Glutamatergic neuron (in vitro differentiated cells): ENCODE results near the gene CDR2. TPM values are rescaled to one million over a fixed set of nuclear protein-coding genes. Genes with fewer than 3 reads are reported as not detected.

Experiments used
- DNase-seq: peaks from one replicate; pipeline ENCODE4 v3.0.0; 2022
- H3K27ac Mint-ChIP-seq: one replicate; pipeline ENCODE4 v1.8.0; 2020; ENCODE audit warnings: mild to moderate bottlenecking, mixed read lengths, inconsistent platforms; ENCODE audit not compliant: unreplicated experiment
- H3K27me3 Mint-ChIP-seq: one replicate; pipeline ENCODE4 v1.8.0; 2020; ENCODE audit warnings: mild to moderate bottlenecking, moderate library complexity, mixed read lengths, inconsistent platforms; ENCODE audit not compliant: unreplicated experiment
- H3K36me3 Mint-ChIP-seq: one replicate; pipeline ENCODE4 v1.8.0; 2020; ENCODE audit warnings: mild to moderate bottlenecking, mixed read lengths, inconsistent platforms; ENCODE audit not compliant: unreplicated experiment
- H3K4me1 Mint-ChIP-seq: one replicate; pipeline ENCODE4 v1.8.0; 2020; ENCODE audit warnings: mild to moderate bottlenecking, low read depth, mixed read lengths, inconsistent platforms; ENCODE audit not compliant: unreplicated experiment
- H3K4me3 Mint-ChIP-seq: one replicate; pipeline ENCODE4 v1.8.0; 2020; ENCODE audit warnings: mild to moderate bottlenecking, mixed read lengths, inconsistent platforms; ENCODE audit not compliant: unreplicated experiment
- H3K9me3 Mint-ChIP-seq: one replicate; pipeline ENCODE4 v1.8.0; 2020; ENCODE audit warnings: mild to moderate bottlenecking, moderate library complexity, mixed read lengths, inconsistent platforms; ENCODE audit not compliant: unreplicated experiment
- total RNA-seq: library from RNA; stranded (reverse); fragmentation: NEBNext Ultra II Directional; extraction: Animal tissue kit (Norgen Biotek cat#: 25700); gene quantifications from one replicate; pipeline ENCODE4 v1.2.1, GENCODE V29; 2021; ENCODE audit not compliant: unreplicated experiment
- TF ChIP-seq, protein P1 (sequence below): fragments of 200-600 bp; sonication (generic); IDR thresholded peaks from one replicate; pipeline ENCODE4 v1.5.0; 2021; ENCODE audit not compliant: partially characterized antibody, unreplicated experiment

CDR2 gene
- total RNA-seq, 1 donor from 2014 or later: 8.5 TPM

DNA sequence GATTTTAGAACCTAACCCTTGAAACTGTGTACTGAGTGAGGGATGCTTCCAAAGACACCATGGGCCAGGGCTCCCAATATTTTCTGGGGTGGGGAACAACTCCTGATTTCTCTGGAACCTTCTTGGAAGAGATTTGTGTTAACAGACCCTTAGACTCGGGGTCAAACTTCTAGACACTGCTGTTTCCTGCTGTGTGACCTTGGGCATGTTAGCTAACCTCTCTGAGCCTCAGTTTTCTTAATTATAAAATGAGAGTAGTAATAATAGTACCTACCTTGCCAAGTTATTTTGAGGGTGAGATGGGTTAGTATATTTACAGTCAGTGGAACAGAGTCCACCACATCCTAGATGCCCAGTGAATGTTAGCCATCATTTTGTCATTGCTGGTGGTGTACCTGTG lies 58.4 kb downstream of the CDR2 start:
- H3K4me1 Mint-ChIP-seq: peaks cover 6% of the 10 kb centered on the region
- peaks cover 6% of the 10 kb centered on the region for H3K9me3 Mint-ChIP-seq
- H3K27ac Mint-ChIP-seq: no peak overlapping the region
- H3K4me3 Mint-ChIP-seq: no peak overlapping the region
- DNase-seq: no peak
- H3K27me3 Mint-ChIP-seq: no peaks in the 10 kb centered on the region
- TF ChIP-seq, protein P1, sequence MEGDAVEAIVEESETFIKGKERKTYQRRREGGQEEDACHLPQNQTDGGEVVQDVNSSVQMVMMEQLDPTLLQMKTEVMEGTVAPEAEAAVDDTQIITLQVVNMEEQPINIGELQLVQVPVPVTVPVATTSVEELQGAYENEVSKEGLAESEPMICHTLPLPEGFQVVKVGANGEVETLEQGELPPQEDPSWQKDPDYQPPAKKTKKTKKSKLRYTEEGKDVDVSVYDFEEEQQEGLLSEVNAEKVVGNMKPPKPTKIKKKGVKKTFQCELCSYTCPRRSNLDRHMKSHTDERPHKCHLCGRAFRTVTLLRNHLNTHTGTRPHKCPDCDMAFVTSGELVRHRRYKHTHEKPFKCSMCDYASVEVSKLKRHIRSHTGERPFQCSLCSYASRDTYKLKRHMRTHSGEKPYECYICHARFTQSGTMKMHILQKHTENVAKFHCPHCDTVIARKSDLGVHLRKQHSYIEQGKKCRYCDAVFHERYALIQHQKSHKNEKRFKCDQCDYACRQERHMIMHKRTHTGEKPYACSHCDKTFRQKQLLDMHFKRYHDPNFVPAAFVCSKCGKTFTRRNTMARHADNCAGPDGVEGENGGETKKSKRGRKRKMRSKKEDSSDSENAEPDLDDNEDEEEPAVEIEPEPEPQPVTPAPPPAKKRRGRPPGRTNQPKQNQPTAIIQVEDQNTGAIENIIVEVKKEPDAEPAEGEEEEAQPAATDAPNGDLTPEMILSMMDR: no peak
- H3K36me3 Mint-ChIP-seq: no peaks in the 10 kb centered on the region

DNA sequence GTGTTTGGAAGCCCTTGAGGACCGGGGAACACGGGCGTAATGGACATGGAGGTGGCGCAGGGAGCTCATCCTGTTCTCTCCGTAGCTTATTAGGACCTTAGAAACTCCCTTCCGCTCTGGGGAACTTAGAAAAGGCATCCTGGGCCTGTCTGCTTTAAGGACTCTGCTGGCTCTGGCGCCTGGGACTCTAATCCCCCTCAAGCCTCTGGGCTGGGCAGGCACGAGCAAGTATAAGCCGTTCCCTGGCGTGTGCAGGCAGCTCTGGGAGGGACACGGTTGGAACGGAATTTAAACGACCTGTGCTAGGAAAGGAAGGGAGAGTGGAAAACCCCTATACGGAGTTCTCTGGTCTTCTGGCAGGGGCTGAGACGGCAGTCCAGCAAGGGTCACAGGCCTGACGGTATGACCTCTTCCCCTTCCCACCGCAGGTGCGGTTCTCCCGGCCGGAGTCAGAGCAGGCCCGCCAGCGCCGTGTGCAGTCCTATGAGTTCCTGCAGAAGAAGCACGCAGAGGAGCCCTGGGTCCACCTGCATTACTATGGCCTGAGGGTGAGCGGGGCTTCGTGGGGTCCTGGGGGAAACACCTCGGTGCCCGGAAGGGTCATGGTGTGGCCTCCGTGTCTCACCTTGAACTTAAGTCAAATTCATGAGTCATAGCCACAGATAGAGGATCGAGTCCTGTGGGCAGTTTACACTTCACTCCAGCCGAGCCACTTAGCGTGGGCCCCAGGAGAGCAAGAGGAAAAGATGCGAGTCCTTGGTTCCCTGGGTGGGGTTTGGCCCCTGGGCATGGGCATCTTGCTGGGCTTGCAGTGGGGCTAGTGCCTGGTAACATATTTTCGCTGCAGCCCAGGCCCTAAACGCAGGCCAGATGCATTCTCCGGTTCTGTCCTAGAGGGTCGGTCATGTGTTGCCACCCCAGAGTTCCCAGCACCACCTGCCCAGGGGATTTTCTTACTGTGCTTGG lies 59.5 kb downstream of the CDR2 start:
- peaks cover 6% of the 10 kb centered on the region for H3K9me3 Mint-ChIP-seq
- TF ChIP-seq, protein P1: no peak
- no peaks in the 10 kb centered on the region for H3K36me3 Mint-ChIP-seq
- no peak overlapping the region for H3K27ac Mint-ChIP-seq
- no peaks in the 10 kb centered on the region for H3K27me3 Mint-ChIP-seq
- H3K4me3 Mint-ChIP-seq: no peak overlapping the region
- DNase-seq: no peak
- H3K4me1 Mint-ChIP-seq: no peaks in the 10 kb centered on the region

DNA sequence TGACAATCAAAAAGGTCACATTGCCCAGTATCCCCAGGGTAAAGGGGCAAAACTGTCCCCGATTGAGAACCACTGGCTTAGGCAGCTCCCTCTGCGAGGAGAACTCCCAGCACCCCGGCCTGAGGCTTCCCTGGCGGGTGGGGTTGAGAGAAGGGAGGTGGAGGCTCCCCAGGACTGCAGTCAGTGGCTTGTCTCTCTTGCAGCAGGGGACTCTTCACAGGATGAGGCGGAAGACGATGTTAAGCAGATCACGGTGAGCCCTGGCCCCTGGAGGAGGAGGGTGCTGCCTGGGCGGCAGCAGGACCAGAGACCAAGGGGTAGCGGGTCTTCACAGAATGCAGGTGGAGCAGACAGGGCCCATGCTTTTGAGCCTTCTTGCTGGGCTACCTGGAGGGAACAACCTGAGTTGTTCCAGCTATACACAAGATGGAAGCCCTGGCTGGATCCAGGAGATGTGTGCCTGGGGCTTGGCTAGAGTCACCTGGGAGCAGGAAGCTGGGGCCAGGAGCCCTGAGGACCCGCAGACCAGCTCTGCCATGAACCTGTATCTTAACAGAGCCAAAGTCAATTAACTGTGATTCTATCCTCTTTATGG lies 60.4 kb downstream of the CDR2 start:
- no peak overlapping the region for H3K27ac Mint-ChIP-seq
- TF ChIP-seq, protein P1: no peak
- H3K27me3 Mint-ChIP-seq: no peaks in the 10 kb centered on the region
- H3K4me3 Mint-ChIP-seq: no peak overlapping the region
- DNase-seq: no peak
- peaks cover 6% of the 10 kb centered on the region for H3K9me3 Mint-ChIP-seq
- no peaks in the 10 kb centered on the region for H3K4me1 Mint-ChIP-seq
- no peaks in the 10 kb centered on the region for H3K36me3 Mint-ChIP-seq

DNA sequence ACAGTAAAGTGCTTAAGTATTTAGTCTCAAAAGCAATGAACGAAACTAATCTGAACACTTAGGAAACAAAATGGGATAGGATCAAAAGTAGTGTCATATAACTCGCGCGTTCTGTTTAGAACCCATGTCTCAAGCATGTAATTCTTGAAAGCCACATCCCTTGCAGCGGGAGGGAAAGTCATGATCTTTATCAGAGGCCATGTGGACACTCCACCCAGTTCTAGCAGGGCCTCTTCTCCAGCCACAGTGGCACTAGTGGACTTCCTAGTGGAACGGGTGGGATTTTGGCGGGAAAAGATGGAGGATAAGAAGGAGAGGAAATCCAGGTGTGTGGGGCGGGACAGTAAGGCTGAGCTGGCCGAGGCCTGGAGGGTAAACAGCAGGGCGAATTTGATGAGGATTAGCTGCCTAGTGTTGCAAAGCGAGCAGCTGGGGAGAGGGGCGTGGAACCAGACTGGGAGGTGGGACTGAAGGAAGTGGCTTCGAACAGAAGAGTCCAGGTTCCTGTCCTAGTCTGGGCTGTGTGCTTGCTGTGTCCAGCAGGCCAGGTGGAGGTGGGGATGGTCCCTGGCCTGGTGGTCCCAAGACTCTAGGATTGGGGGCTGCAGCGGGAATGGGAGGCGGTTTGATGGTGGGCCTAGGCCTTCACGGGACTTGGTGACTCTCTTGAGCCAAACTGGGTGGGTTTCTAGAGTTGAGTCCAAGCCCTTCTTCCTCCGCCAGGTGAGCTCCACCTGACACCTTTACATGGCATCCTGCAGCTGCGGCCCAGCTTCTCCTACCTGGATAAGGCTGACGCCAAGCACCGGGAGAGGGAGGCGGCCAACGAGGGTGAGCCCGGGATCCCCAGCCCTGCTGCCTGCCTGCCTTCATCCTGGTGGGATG lies 61.3 kb downstream of the CDR2 start:
- Mint-ChIP-seq H3K4me1 (no peaks in the 10 kb centered on the region), H3K27ac (no peak overlapping the region), H3K9me3 (peaks cover 6% of the 10 kb centered on the region), H3K27me3 (no peaks in the 10 kb centered on the region), H3K36me3 (no peaks in the 10 kb centered on the region), H3K4me3 (no peak overlapping the region)
- DNase-seq: no peak
- TF ChIP-seq, protein P1: no peak
